Panc1 (cell line): ENCODE data around the gene MTA3.

ENCODE experiments used
- CTCF ChIP-seq: fragments of 450-650 bp; IDR thresholded peaks from 2 replicates; pipeline ENCODE4 v1.5.1; 2017; ENCODE audit warnings: mild to moderate bottlenecking
- POLR2AphosphoS5 ChIP-seq: IDR thresholded peaks from 2 replicates; pipeline ENCODE4 v1.6.1; 2012; ENCODE audit warnings: mild to moderate bottlenecking, low read depth, low read length, moderate library complexity
- REST ChIP-seq, 2 experiments: IDR thresholded peaks; 2 replicates each; pipeline ENCODE4 v1.6.1; 2011 to 2012; ENCODE audit warnings: low read depth in 2 of 2, control low read depth in 1 of 2, low read length in 1 of 2, mild to moderate bottlenecking in 1 of 2, moderate library complexity in 1 of 2; ENCODE audit not compliant: insufficient read depth in 1 of 2
- TCF7L2 ChIP-seq: IDR thresholded peaks from 2 replicates; pipeline ENCODE4 v1.6.1; 2011; ENCODE audit warnings: mild to moderate bottlenecking, low read depth, low read length, inconsistent platforms

- TF ChIP-seq CTCF (no peak), REST (IDR thresholded peaks at IDR 0.05; ENCODE audit: insufficient read depth in 1 of 2, low read depth in 2 of 2, low read length in 1 of 2) (no peak), POLR2AphosphoS5 (no peak), TCF7L2 (no peak)
These were observed 89.9 kb downstream of the MTA3 start for GRCh38 chr2:42658306-42658705.
